ENCODE results near the gene CHD9NB.

DNA sequence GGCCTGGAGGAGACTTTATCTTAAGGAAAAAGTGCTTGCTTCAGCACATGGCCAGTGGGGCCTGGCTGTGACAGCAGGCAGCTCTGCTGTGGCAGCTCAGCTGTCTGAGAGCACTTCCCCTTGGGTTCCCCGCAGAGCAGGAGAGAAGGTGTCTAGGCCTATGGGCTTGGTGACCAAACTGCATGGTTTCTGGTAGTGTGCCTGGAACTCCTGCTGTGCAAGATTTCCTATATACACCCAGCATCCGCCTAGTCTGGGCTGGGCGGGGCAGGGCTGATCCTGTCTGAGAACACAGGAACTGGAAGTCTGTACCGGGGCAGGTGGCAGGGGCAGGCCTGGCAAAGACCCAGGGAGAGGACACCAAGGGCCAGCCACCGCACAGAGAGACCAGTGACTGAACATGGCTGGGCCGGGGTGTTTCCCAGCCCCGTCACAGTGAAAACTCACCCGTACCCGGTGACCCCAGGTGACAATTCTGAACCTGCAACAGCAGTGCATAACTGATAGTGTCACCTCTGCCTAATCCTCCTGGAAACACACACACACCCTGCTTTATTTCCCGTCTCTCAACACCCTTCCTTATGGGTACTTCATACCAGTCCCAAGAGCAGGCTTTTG lies 41.4 kb upstream of the CHD9NB start:
- TF ChIP-seq, protein P1, sequence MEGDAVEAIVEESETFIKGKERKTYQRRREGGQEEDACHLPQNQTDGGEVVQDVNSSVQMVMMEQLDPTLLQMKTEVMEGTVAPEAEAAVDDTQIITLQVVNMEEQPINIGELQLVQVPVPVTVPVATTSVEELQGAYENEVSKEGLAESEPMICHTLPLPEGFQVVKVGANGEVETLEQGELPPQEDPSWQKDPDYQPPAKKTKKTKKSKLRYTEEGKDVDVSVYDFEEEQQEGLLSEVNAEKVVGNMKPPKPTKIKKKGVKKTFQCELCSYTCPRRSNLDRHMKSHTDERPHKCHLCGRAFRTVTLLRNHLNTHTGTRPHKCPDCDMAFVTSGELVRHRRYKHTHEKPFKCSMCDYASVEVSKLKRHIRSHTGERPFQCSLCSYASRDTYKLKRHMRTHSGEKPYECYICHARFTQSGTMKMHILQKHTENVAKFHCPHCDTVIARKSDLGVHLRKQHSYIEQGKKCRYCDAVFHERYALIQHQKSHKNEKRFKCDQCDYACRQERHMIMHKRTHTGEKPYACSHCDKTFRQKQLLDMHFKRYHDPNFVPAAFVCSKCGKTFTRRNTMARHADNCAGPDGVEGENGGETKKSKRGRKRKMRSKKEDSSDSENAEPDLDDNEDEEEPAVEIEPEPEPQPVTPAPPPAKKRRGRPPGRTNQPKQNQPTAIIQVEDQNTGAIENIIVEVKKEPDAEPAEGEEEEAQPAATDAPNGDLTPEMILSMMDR (IDR thresholded peaks at IDR 0.05 in 4 of 5, conservative IDR thresholded peaks at IDR 0.05 in 1 of 5) = no peak
- no peak for TF ChIP-seq POLR2A (IDR thresholded peaks at IDR 0.05)
